DND-41 (cell line): ENCODE results near the gene JMJD1C.
"Not testable (repeated sequence)": the region's sequence is repeated elsewhere in the genome, so short reads cannot be mapped to it uniquely, and the experiment has no call there.

Source experiments
- ATAC-seq: fragments of 200-7000 bp; cut with Tn5 transposase; 3 replicates; pipeline ENCODE4 v1.9.1; 2021; ENCODE audit warnings: low read depth; ENCODE audit not compliant: insufficient read depth
- DNase-seq: peaks from one replicate; pipeline ENCODE4 v3.0.0-alpha.2; 2020
- H2AFZ ChIP-seq: 2 replicates; pipeline ENCODE4 v1.6.0; 2012; ENCODE audit warnings: low read depth, low read length
- H3K27ac ChIP-seq: 2 replicates; pipeline ENCODE4 v1.5.1; 2012; ENCODE audit warnings: low read length, inconsistent platforms
- H3K27me3 ChIP-seq: fragments of 200-600 bp; sonication (generic); 2 replicates; pipeline ENCODE4 v1.6.0; 2012; ENCODE audit warnings: low read length, mild to moderate bottlenecking, inconsistent platforms; ENCODE audit not compliant: insufficient read depth, poor library complexity
- H3K36me3 ChIP-seq: 2 replicates; pipeline ENCODE4 v1.5.1; 2012; ENCODE audit warnings: low read length, inconsistent platforms; ENCODE audit not compliant: insufficient read depth
- H3K4me1 ChIP-seq: 2 replicates; pipeline ENCODE4 v1.5.1; 2012; ENCODE audit warnings: mild to moderate bottlenecking, low read length; ENCODE audit not compliant: insufficient read depth
- H3K4me2 ChIP-seq: 2 replicates; pipeline ENCODE4 v1.6.0; 2012; ENCODE audit warnings: mild to moderate bottlenecking, moderate library complexity, low read length, inconsistent platforms; ENCODE audit not compliant: insufficient read depth
- H3K4me3 ChIP-seq, 2 experiments: fragments of 200-600 bp in 1 of 2; shearing (Covaris generic) in 1 of 2; 2 replicates each; pipeline ENCODE4 v1.5.1; 2012 to 2016; ENCODE audit warnings: inconsistent platforms in 2 of 2, low read length in 2 of 2, mild to moderate bottlenecking in 2 of 2, low read depth in 1 of 2, moderate library complexity in 1 of 2
- H3K79me2 ChIP-seq: 2 replicates; pipeline ENCODE4 v1.6.0; 2012; ENCODE audit warnings: low read length, inconsistent platforms; ENCODE audit not compliant: insufficient read depth
- H3K9ac ChIP-seq: 2 replicates; pipeline ENCODE4 v1.6.0; 2012; ENCODE audit warnings: low read depth, mild to moderate bottlenecking, inconsistent platforms, low read length, moderate library complexity
- H3K9me3 ChIP-seq: 2 replicates; pipeline ENCODE4 v1.5.1; 2012; ENCODE audit warnings: low read length, moderate library complexity, mild to moderate bottlenecking, inconsistent platforms; ENCODE audit not compliant: insufficient read depth, severe bottlenecking
- H4K20me1 ChIP-seq: 2 replicates; pipeline ENCODE4 v1.6.0; 2012; ENCODE audit warnings: low read length; ENCODE audit not compliant: insufficient read depth
- CTCF ChIP-seq: IDR thresholded peaks from 2 replicates; pipeline ENCODE4 v1.5.1; 2012; ENCODE audit warnings: borderline replicate concordance, low read length, moderate library complexity, mild to moderate bottlenecking; ENCODE audit not compliant: poor library complexity, severe bottlenecking; ENCODE audit errors: extremely low read depth
- EZH2 ChIP-seq: IDR thresholded peaks from 3 replicates; pipeline ENCODE4 v1.6.1; 2012; ENCODE audit warnings: borderline replicate concordance, low read depth, mild to moderate bottlenecking, moderate library complexity, low read length, inconsistent platforms; ENCODE audit not compliant: severe bottlenecking

The JMJD1C gene

GRCh38 chr10:63286340-63286739 lies 179.4 kb downstream of the JMJD1C start:
- Histone ChIP-seq H3K9ac (no peak overlapping the region), H3K9me3 (no peaks in the 10 kb centered on the region), H2AFZ (no peak overlapping the region), H3K27me3 (no peaks in the 10 kb centered on the region), H3K4me3 (no peak overlapping the region), H3K27ac (no peak overlapping the region), H4K20me1 (peaks cover 8% of the 10 kb centered on the region; the same call in 1 of the 2 replicates), H3K79me2 (peaks cover 60% of the 10 kb centered on the region), H3K4me2 (no peak overlapping the region), H3K36me3 (no peaks in the 10 kb centered on the region), H3K4me1 (no peaks in the 10 kb centered on the region)
- TF ChIP-seq CTCF (no peak), EZH2 (no peak)
- DNase-seq (no peak), ATAC-seq (no peak)

- not testable (repeated sequence) for ATAC-seq, H3K36me3 ChIP-seq, H3K9ac ChIP-seq, H3K9me3 ChIP-seq, H3K4me1 ChIP-seq, H3K4me2 ChIP-seq, H3K27me3 ChIP-seq, H2AFZ ChIP-seq, H4K20me1 ChIP-seq, DNase-seq, H3K4me3 ChIP-seq, H3K27ac ChIP-seq
- peaks cover 68% of the 10 kb centered on the region for H3K79me2 ChIP-seq
These were observed 181.9 kb downstream of the JMJD1C start for GRCh38 chr10:63283901-63284300.

- H3K9ac ChIP-seq, result no peak overlapping the region
- H3K27me3 ChIP-seq, result no peaks in the 10 kb centered on the region
- peaks cover 5% of the 10 kb centered on the region; the same call in 1 of the 2 replicates for H4K20me1 ChIP-seq
- H3K4me1 ChIP-seq, result no peaks in the 10 kb centered on the region
- DNase-seq, result no peak
- no peak overlapping the region for H3K4me3 ChIP-seq
- H3K36me3 ChIP-seq, result no peaks in the 10 kb centered on the region
- TF ChIP-seq EZH2 (no peak), CTCF (no peak)
- no peak overlapping the region for H3K27ac ChIP-seq
- no peak overlapping the region for H3K4me2 ChIP-seq
- ATAC-seq, result no peak
- peaks cover 68% of the 10 kb centered on the region for H3K79me2 ChIP-seq
- H2AFZ ChIP-seq, result no peak overlapping the region
- no peaks in the 10 kb centered on the region for H3K9me3 ChIP-seq
These were observed 182.7 kb downstream of the JMJD1C start for GRCh38 chr10:63283093-63283492.

GRCh38 chr10:63281967-63282366 lies 183.8 kb downstream of the JMJD1C start:
- Histone ChIP-seq H4K20me1 (peaks cover 5% of the 10 kb centered on the region; the same call in 1 of the 2 replicates), H3K79me2 (peaks cover 74% of the 10 kb centered on the region), H3K9me3 (no peaks in the 10 kb centered on the region), H3K27me3 (no peaks in the 10 kb centered on the region), H3K27ac (no peak overlapping the region), H3K4me2 (no peak overlapping the region), H3K36me3 (no peaks in the 10 kb centered on the region), H3K4me1 (no peaks in the 10 kb centered on the region), H3K9ac (no peak overlapping the region), H2AFZ (no peak overlapping the region), H3K4me3 (no peak overlapping the region)
- ATAC-seq, result no peak
- no peak for TF ChIP-seq EZH2
- TF ChIP-seq CTCF, result no peak
- no peak for DNase-seq
